Tongue (tissue), 2 donors: Measurements from ENCODE around the gene LHX1. TPM values are rescaled to one million over a fixed set of nuclear protein-coding genes. Genes with fewer than 3 reads are reported as not detected.
A peak's percentile ranks its signal among the peaks of the same experiment; 100 is the strongest.

Experiments used
- DNase-seq: peaks from one replicate; pipeline ENCODE4 v3.0.0-alpha.2; 2015
- total RNA-seq: library from RNA; depleted of rRNA; stranded (reverse); fragments of >200 nt; gene quantifications from one replicate; pipeline ENCODE4 v1.2.3, GENCODE V29; 2014

LHX1 gene
- total RNA-seq, 1 donor from 2014 or later: not detected

- no peak for DNase-seq
These were observed 2.0 kb downstream of the LHX1 start for GRCh38 chr17:36939052-36939801.

GRCh38 chr17:36939802-36940312 is 2.6 kb downstream of the LHX1 start:
- DNase-seq: no peak

- no peak for DNase-seq
These were observed 3.3 kb downstream of the LHX1 start for GRCh38 chr17:36940313-36941264.

GRCh38 chr17:36941265-36942010 is 4.2 kb downstream of the LHX1 start:
- DNase-seq: no peak

GRCh38 chr17:36942019-36942599 is 4.8 kb downstream of the LHX1 start:
- DNase-seq: no peak

- DNase-seq: no peak
These were observed 5.4 kb downstream of the LHX1 start for GRCh38 chr17:36942631-36943125.

- DNase-seq: peak; percentile 34
These were observed 6.2 kb downstream of the LHX1 start for GRCh38 chr17:36943250-36944191.

- DNase-seq: peak; percentile 10
These were observed 7.3 kb downstream of the LHX1 start for GRCh38 chr17:36944553-36944952.

GRCh38 chr17:36945140-36945539 is 7.9 kb downstream of the LHX1 start:
- DNase-seq: no peak

GRCh38 chr17:36945959-36946725 is 8.9 kb downstream of the LHX1 start:
- DNase-seq: no peak

GRCh38 chr17:36946726-36947091 is 9.4 kb downstream of the LHX1 start:
- no peak for DNase-seq

- no peak for DNase-seq
These were observed 10.8 kb downstream of the LHX1 start for GRCh38 chr17:36947922-36948716.

GRCh38 chr17:36948717-36949460 is 11.6 kb downstream of the LHX1 start, which contains the start of gene AATF:
Gene AATF, plus strand, starts transcription at chr17:36948954. Its CDS starts 172 bp downstream, at chr17:36949126.
- DNase-seq: peak; percentile 98

GRCh38 chr17:36949461-36949927 is 12.2 kb downstream of the LHX1 start:
- DNase-seq: no peak

GRCh38 chr17:36950027-36950426 is 12.8 kb downstream of the LHX1 start:
- no peak for DNase-seq

- no peak for DNase-seq
These were observed 14.0 kb downstream of the LHX1 start for GRCh38 chr17:36951084-36951789.

- no peak for DNase-seq
These were observed 34.2 kb downstream of the LHX1 start for GRCh38 chr17:36971508-36971907.
